HG03378 (cell line): ENCODE results near the gene CRADD.

ENCODE experiments used
- ATAC-seq: cut with Tn5 transposase; IDR thresholded peaks from one replicate; pipeline ENCODE4 v1.9.1; 2021; ENCODE audit warnings: mild to moderate bottlenecking, moderate library complexity; ENCODE audit not compliant: unreplicated experiment

CRADD gene

GRCh38 chr12:93670104-93670503 lies 7.1 kb upstream of the CRADD start:
- no peak for ATAC-seq

GRCh38 chr12:93671044-93671443 lies 6.1 kb upstream of the CRADD start:
- no peak for ATAC-seq

- no peak for ATAC-seq
Observed at GRCh38 chr12:93673084-93673483, 4.1 kb upstream of the CRADD start.

GRCh38 chr12:93674386-93674785 lies 2.8 kb upstream of the CRADD start:
- ATAC-seq: no peak

GRCh38 chr12:93676408-93677194 lies 574 bp upstream of the CRADD start:
- peak; percentile 11 for ATAC-seq

- ATAC-seq: no peak
Observed at GRCh38 chr12:93678779-93679178, 1.6 kb downstream of the CRADD start.

- no peak for ATAC-seq
Observed at GRCh38 chr12:93679308-93679925, 2.2 kb downstream of the CRADD start.

GRCh38 chr12:93680006-93680405 lies 2.8 kb downstream of the CRADD start:
- no peak for ATAC-seq

- ATAC-seq: no peak
Observed at GRCh38 chr12:93682846-93683261, 5.7 kb downstream of the CRADD start.

GRCh38 chr12:93683410-93683809 lies 6.2 kb downstream of the CRADD start:
- ATAC-seq: no peak

GRCh38 chr12:93684716-93685115 lies 7.5 kb downstream of the CRADD start:
- ATAC-seq: no peak

- ATAC-seq: no peak
Observed at GRCh38 chr12:93686572-93687356, 9.6 kb downstream of the CRADD start.

GRCh38 chr12:93689076-93689834 lies 12.1 kb downstream of the CRADD start:
- ATAC-seq: no peak

- ATAC-seq: no peak
Observed at GRCh38 chr12:93696462-93696861, 19.3 kb downstream of the CRADD start.

GRCh38 chr12:93698307-93699092 lies 21.3 kb downstream of the CRADD start:
- no peak for ATAC-seq

GRCh38 chr12:93699271-93700145 lies 22.3 kb downstream of the CRADD start:
- ATAC-seq: no peak

- no peak for ATAC-seq
Observed at GRCh38 chr12:93702707-93703315, 25.6 kb downstream of the CRADD start.

GRCh38 chr12:93704122-93704521 lies 26.9 kb downstream of the CRADD start:
- ATAC-seq: no peak

- no peak for ATAC-seq
Observed at GRCh38 chr12:93704625-93705024, 27.4 kb downstream of the CRADD start.
